GM23248 (cell line): ENCODE results near the gene AP2M1.

Experiments used
- EZH2 ChIP-seq: fragments of 200-600 bp; sonication (generic); IDR thresholded peaks from 2 replicates; pipeline ENCODE4 v1.6.1; 2018; ENCODE audit warnings: antibody characterized with exemption, mild to moderate bottlenecking; ENCODE audit not compliant: insufficient read depth, poor library complexity, severe bottlenecking
- EZH2phosphoT487 ChIP-seq: fragments of 200-600 bp; sonication (generic); IDR thresholded peaks from 2 replicates; pipeline ENCODE4 v1.6.1; 2018; ENCODE audit warnings: antibody characterized with exemption, moderate library complexity, mild to moderate bottlenecking, low read depth; ENCODE audit not compliant: insufficient read depth

- TF ChIP-seq EZH2 (no peak), EZH2phosphoT487 (no peak)
Observed at GRCh38 chr3:184203526-184203925, 28.9 kb downstream of the AP2M1 start.
